Lower leg skin (tissue), 4 donors: Measurements from ENCODE around the gene CAMK1. TPM values are rescaled to one million over a fixed set of nuclear protein-coding genes. Genes with fewer than 3 reads are reported as not detected.
A peak's percentile ranks its signal among the peaks of the same experiment; 100 is the strongest.

Source experiments
- DNase-seq, 2 donors: peaks; one replicate each; pipeline ENCODE4 v3.0.0-alpha.2; 2019; ENCODE audit warnings: low spot score in 2 of 2
- H3K4me3 ChIP-seq: fragments of 200-600 bp; sonication (generic); 2 replicates; pipeline ENCODE4 v1.5.1; 2017; ENCODE audit warnings: mild to moderate bottlenecking, low read depth; ENCODE audit not compliant: poor library complexity, severe bottlenecking
- CTCF ChIP-seq, 3 donors: fragments of 450-650 bp; IDR thresholded peaks; one replicate each; pipeline ENCODE4 v1.5.1; 2016; ENCODE audit warnings: antibody characterized with exemption in 3 of 3, mild to moderate bottlenecking in 3 of 3, moderate library complexity in 2 of 3
- POLR2A ChIP-seq, 2 donors: fragments of 450-650 bp; IDR thresholded peaks; one replicate each; pipeline ENCODE4 v1.6.1; 2016 to 2017; ENCODE audit warnings: antibody characterized with exemption in 2 of 2, mild to moderate bottlenecking in 1 of 2, moderate library complexity in 1 of 2
- WGBS, 2 donors: methylation state at CpG; one replicate each; pipeline ENCODE4 v1.1.5; 2018; 5-methylcytosine and 5-hydroxymethylcytosine counted together
- intact Hi-C: fragments of 100-400 bp; cut with DNase I; formaldehyde crosslinking; loops from one replicate; pipeline ENCODE4 v1.15.0; 2023; ENCODE audit warnings: low total_unique reads
- total RNA-seq, 4 donors: library from RNA; depleted of rRNA; stranded (reverse); fragments of >200 nt; gene quantifications; one replicate each; pipeline ENCODE4 v1.1.0, GENCODE V29; 2016

The CAMK1 gene
- total RNA-seq, 4 donors from 2014 or later: 3.1 to 10.1 (median 9.4) TPM

- no peak for DNase-seq
- intact Hi-C loops: no loop called here
- TF ChIP-seq POLR2A (IDR thresholded peaks at IDR 0.05) (no peak), CTCF (IDR thresholded peaks at IDR 0.05) (no peak)
- peak overlapping the region; percentile 99 for H3K4me3 ChIP-seq
- WGBS, 2 donors: 16 to 29% methylated on average over 7 to 14 of the region's 14 CpGs
These were observed 22.1 kb upstream of the CAMK1 start for GRCh38 chr3:9791790-9792404.

DNA sequence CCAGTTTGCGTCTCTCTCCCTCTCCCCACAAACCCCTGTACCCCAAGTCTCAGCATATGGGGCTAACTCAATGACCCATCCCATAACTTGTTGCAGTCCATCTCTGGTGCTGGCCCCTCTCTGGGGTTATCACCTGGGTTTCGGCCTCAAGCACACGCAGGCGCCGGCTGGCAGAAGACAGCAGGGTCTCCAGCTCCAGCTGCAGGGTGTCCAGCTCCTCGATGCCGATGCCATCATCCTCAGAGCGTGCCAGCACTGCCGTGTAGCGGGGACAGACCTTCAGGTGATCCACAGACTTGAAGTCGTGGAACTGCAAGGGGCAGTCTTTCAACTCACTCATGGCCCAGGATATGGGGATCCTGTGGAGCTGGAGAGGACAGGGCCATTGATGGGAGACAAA lies 21.4 kb upstream of the CAMK1 start:
- DNase-seq: no peak
- no peak overlapping the region for H3K4me3 ChIP-seq
- intact Hi-C loops: no loop called here
- WGBS, 2 donors: 87 to 94% methylated on average over 11 of the region's 11 CpGs
- TF ChIP-seq CTCF (IDR thresholded peaks at IDR 0.05) (no peak), POLR2A (IDR thresholded peaks at IDR 0.05) (no peak)

DNA sequence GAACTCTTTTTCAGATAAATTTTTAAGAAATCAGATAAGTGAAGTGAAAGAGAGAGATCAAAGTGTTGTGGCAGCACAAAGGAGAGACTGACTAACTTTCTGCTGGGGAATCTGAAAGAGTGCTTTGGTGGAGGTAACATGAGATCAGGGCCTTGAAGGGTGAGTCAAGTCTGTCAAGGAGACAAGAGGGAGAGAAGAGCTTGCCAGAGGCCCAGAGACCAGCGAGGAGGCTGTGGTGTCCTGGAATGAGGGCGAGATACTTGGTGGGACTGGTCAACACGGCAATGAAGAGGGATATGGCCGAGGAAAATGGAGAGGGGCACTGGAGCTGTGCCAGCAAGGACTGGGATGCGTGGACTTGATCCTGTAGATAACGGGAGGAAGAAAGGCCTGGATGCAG lies 18.0 kb upstream of the CAMK1 start:
- intact Hi-C loops: no loop called here
- TF ChIP-seq CTCF (IDR thresholded peaks at IDR 0.05): no peak
- no peak for TF ChIP-seq POLR2A (IDR thresholded peaks at IDR 0.05)
- 81 to 88% methylated on average over 6 of the region's 6 CpGs for WGBS, 2 donors
- H3K4me3 ChIP-seq: no peak overlapping the region
- DNase-seq: no peak

- no peak for TF ChIP-seq CTCF (IDR thresholded peaks at IDR 0.05)
- no peak for TF ChIP-seq POLR2A (IDR thresholded peaks at IDR 0.05)
- intact Hi-C loops: no loop called here
- H3K4me3 ChIP-seq: no peak overlapping the region
- 90 to 92% methylated on average over 13 of the region's 13 CpGs for WGBS, 2 donors
- DNase-seq: no peak
These were observed 17.3 kb upstream of the CAMK1 start for GRCh38 chr3:9786825-9787669.

DNA sequence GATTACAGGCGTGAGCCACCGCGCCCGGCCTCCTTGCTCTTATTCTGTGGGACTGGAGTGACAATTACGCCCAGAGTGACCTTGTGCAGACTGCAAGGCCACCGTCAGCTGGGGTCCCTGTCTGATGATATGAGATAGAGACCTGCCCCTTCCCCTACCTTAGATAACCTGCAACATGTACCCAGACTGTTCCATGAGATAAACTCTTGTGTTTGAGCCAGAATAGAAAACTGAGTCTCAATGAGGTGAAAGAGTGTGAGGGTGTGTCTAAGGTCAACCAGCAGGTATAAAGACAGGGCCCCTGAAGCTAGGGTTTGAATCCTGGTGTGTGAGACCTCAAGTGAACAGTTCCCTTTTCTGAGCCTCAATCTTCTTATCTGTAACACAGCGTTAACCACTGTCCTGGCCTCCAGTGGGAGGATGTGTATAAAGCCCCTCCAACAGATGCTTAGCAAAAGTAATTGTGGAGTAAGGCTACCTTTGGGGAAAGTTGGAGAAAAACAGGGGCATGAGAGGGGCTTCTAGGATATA lies 16.5 kb upstream of the CAMK1 start:
- intact Hi-C loops: no loop called here
- TF ChIP-seq CTCF (IDR thresholded peaks at IDR 0.05): no peak
- no peak for TF ChIP-seq POLR2A (IDR thresholded peaks at IDR 0.05)
- no peak for DNase-seq
- H3K4me3 ChIP-seq: no peak overlapping the region
- 95 to 97% methylated on average over 7 of the region's 7 CpGs for WGBS, 2 donors
